K562 (cell line): ENCODE measurements around the gene DTX4. TPM values are rescaled to one million over a fixed set of nuclear protein-coding genes. Genes with fewer than 3 reads are reported as not detected.
A peak's percentile ranks its signal among the peaks of the same experiment; 100 is the strongest.

Experiments used
- DMBX1 ChIP-seq: fragments of 250-450 bp; sonication (Bioruptor Pico); IDR thresholded peaks from 2 replicates; pipeline ENCODE4 v1.8.0; 2022; ENCODE audit warnings: inconsistent platforms, mild to moderate bottlenecking, moderate library complexity, borderline replicate concordance
- ELF1 ChIP-seq: fragments of 200-800 bp; sonication (Bioruptor generic); IDR thresholded peaks from 2 replicates; pipeline ENCODE4 v1.6.1; 2016; ENCODE audit warnings: missing genetic modification characterization, missing compliant biosample characterization
- FOXA3 ChIP-seq, 2 experiments: fragments of 450-650 bp in 1 of 2; sonication (generic) in 1 of 2; formaldehyde crosslinking; IDR thresholded peaks in 1 of 2; conservative IDR thresholded peaks in 1 of 2; 2 replicates each; pipeline versions ENCODE4 v1.4.0 to v1.8.0; 2020 to 2022; ENCODE audit warnings: mild to moderate bottlenecking in 2 of 2, missing genetic modification reagents in 1 of 2
- FOXP1 ChIP-seq: sonication (generic); formaldehyde crosslinking; IDR thresholded peaks from 2 replicates; pipeline ENCODE4 v1.8.0; 2022; ENCODE audit warnings: mild to moderate bottlenecking, missing genetic modification reagents
- GTF2F1 ChIP-seq: IDR thresholded peaks from 2 replicates; pipeline ENCODE4 v1.6.1; 2011; ENCODE audit warnings: low read depth, low read length, improper control_type of control experiment
- HNRNPL ChIP-seq: fragments of 200-400 bp; formaldehyde crosslinking; IDR thresholded peaks from 2 replicates; pipeline ENCODE4 v1.6.1; 2017; ENCODE audit warnings: low read depth, mild to moderate bottlenecking, low read length
- MTA2 ChIP-seq: fragments of 450-650 bp; IDR thresholded peaks from 2 replicates; pipeline ENCODE4 v1.6.1; 2016; ENCODE audit warnings: low read depth
- MYBL2 ChIP-seq, 2 experiments: fragments of 450-650 bp in 1 of 2; sonication (generic) in 1 of 2; formaldehyde crosslinking in 1 of 2; IDR thresholded peaks; 2 replicates each; pipeline versions ENCODE4 v1.6.1 to v1.8.1; 2017 to 2022; ENCODE audit warnings: borderline replicate concordance in 1 of 2, inconsistent platforms in 1 of 2, low read depth in 1 of 2, mild to moderate bottlenecking in 1 of 2, missing genetic modification reagents in 1 of 2, moderate library complexity in 1 of 2
- NR4A1 ChIP-seq, 2 experiments: fragments of 250-450 bp in 1 of 2; fragments of 450-650 bp in 1 of 2; sonication (Bioruptor Pico) in 1 of 2; IDR thresholded peaks; 2 replicates each; pipeline versions ENCODE4 v1.4.0 to v1.6.1; 2016 to 2020; ENCODE audit warnings: mild to moderate bottlenecking in 2 of 2, missing compliant biosample characterization in 1 of 2, missing genetic modification characterization in 1 of 2, moderate library complexity in 1 of 2
- SMAD4 ChIP-seq: fragments of 250-450 bp; sonication (Bioruptor Pico); conservative IDR thresholded peaks from 2 replicates; pipeline ENCODE4 v1.8.0; 2021; ENCODE audit warnings: inconsistent platforms, mild to moderate bottlenecking, moderate library complexity
- SREBF2 ChIP-seq: sonication (generic); formaldehyde crosslinking; IDR thresholded peaks from 2 replicates; pipeline ENCODE4 v1.4.0; 2020; ENCODE audit warnings: mild to moderate bottlenecking, missing genetic modification reagents
- TEAD1 ChIP-seq, 2 experiments: fragments of 450-650 bp in 1 of 2; sonication (generic) in 1 of 2; formaldehyde crosslinking; IDR thresholded peaks; 2 replicates each; pipeline versions ENCODE4 v1.4.0 to v1.8.0; 2020 to 2022; ENCODE audit warnings: mild to moderate bottlenecking in 2 of 2, missing genetic modification reagents in 1 of 2
- ZBTB1 ChIP-seq: sonication (generic); formaldehyde crosslinking; IDR thresholded peaks from 2 replicates; pipeline ENCODE4 v1.8.1; 2023; ENCODE audit warnings: missing genetic modification reagents, low read depth, mild to moderate bottlenecking, borderline replicate concordance
- ZC3H11A ChIP-seq: IDR thresholded peaks from 2 replicates; pipeline ENCODE4 v1.6.1; 2012; ENCODE audit warnings: low read depth, low read length, improper control_type of control experiment
- ZNF165 ChIP-seq: fragments of 250-450 bp; sonication (Bioruptor Pico); IDR thresholded peaks from 2 replicates; pipeline ENCODE4 v1.4.0; 2020; ENCODE audit warnings: borderline replicate concordance
- ZNF561 ChIP-seq: fragments of 450-650 bp; formaldehyde crosslinking; conservative IDR thresholded peaks from 2 replicates; pipeline ENCODE4 v1.4.0; 2020; ENCODE audit warnings: mild to moderate bottlenecking, moderate library complexity
- ZNF830 ChIP-seq: fragments of 250-450 bp; sonication (Bioruptor Pico); IDR thresholded peaks from 2 replicates; pipeline ENCODE4 v1.5.0; 2021; ENCODE audit warnings: mild to moderate bottlenecking
- polyA plus RNA-seq, 8 experiments: library from polyadenylated mRNA; depleted of rRNA in 4 of 8; stranded (reverse) in 5 of 8; unstranded in 3 of 8; fragments of >200 nt; fragmentation: Nextera tagmentation in 2 of 8; fragmentation: Illumina TruSeq in 1 of 8; extraction: Ambion mirVana in 2 of 8; extraction: Trizol in 1 of 8; gene quantifications; 2 replicates each; pipeline versions ENCODE4 v1.2.1 to v1.2.3, GENCODE V29; 2011 to 2014; ENCODE audit warnings: inconsistent platforms in 1 of 8, missing spikeins in 1 of 8
- total RNA-seq, 7 experiments: library from RNA; depleted of rRNA in 6 of 7; stranded (reverse); fragments of >200 nt in 6 of 7; fragmentation: Illumina TruSeq in 2 of 7; extraction: Trizol in 2 of 7; gene quantifications; 2 replicates each; pipeline versions ENCODE4 v1.2.1 to v1.2.3, GENCODE V29; 2011 to 2021; ENCODE audit warnings: low replicate concordance in 1 of 7
- TF ChIP-seq, protein P1 (sequence below), 2 experiments: fragments of 450-650 bp in 1 of 2; sonication (generic) in 1 of 2; formaldehyde crosslinking; conservative IDR thresholded peaks; 2 replicates each; pipeline versions ENCODE4 v1.4.0 to v1.8.1; 2020 to 2022; ENCODE audit warnings: mild to moderate bottlenecking in 1 of 2, missing genetic modification reagents in 1 of 2
- TF ChIP-seq, protein P2 (sequence below): IDR thresholded peaks from 3 replicates; pipeline ENCODE4 v1.6.1; 2011; ENCODE audit warnings: borderline replicate concordance, mild to moderate bottlenecking, moderate library complexity; ENCODE audit not compliant: insufficient read length; ENCODE audit errors: extremely low read depth
- TF ChIP-seq, protein P3 (sequence below): fragments of 450-650 bp; formaldehyde crosslinking; IDR thresholded peaks from 2 replicates; pipeline ENCODE4 v1.4.0; 2020; ENCODE audit warnings: mild to moderate bottlenecking

Gene DTX4
- total and polyA plus RNA-seq, 9 of the 15 experiments (the other 6 are each of a cell fraction or from before 2014, with no cell fraction given): 0.03 to 0.47 (median 0.04) TPM; not detected in 4

DNA sequence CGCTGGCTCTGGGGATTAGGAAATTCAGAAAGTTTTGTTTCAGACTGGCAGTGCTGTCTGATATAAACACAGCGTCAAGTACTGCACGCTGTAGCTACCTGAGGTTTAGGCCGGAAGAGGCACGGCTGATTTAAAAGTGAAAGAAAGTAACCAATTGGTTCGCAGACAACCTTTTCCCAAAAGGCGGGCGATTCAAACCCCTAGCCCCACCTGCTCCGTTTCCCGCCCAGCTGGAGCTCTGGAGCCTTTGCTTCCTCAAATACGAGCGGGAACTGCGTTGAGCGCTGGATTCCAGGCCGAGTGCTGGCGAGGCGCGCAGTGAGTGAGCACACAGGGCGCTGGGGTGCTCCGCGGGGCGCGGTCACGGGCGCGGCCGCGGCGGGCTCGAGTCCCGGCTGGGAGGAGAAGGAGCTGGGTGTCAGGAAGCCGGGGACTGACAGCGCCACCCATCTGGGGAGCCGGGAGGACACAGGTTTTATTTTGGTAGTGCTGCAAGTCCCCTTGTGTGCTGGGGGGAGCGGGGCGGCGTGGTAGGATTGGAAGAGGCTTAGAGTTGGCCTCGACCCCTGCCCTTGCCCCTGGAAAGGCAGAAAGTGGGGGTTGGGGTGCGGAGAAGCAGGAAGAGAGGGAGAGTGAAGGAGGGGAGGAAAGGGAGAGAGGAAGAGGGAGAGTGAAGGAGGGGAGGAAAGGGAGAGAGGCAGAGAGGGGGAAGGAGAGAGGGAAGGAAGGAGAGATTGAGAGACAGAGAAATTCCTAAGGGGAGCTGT is 27.2 kb upstream of the DTX4 start (continued):
- 0 out of 2 replicates have a peak, but pooled peaks have one; percentile 66 for TF ChIP-seq GTF2F1
- peak; percentile 24; the same call in 1 of the 2 replicates for TF ChIP-seq DMBX1 (CRISPR knock-in tag)
- peak in 1 of 2 experiments; percentile 92; a peak in 2 of 4 replicates for TF ChIP-seq FOXA3 (CRISPR knock-in tag; conservative IDR thresholded peaks at IDR 0.05 in 1 of 2, IDR thresholded peaks at IDR 0.05 in 1 of 2)
- no peak for TF ChIP-seq ZC3H11A
- no peak for TF ChIP-seq HNRNPL
- TF ChIP-seq MYBL2 (IDR thresholded peaks at IDR 0.05; ENCODE audit: low read depth): peak; percentile 98
- peak; percentile 95; the same call in 1 of the 2 replicates for TF ChIP-seq MYBL2 (CRISPR knock-in tag; IDR thresholded peaks at IDR 0.05; ENCODE audit: borderline replicate concordance)
- TF ChIP-seq ZNF165: no peak
- peak; percentile 94 for TF ChIP-seq ZBTB1
- TF ChIP-seq TEAD1 (CRISPR knock-in tag; IDR thresholded peaks at IDR 0.05): peak; percentile 5 to 95; a peak in 2 of 4 replicates
- peak; percentile 58; the same call in 1 of the 2 replicates for TF ChIP-seq SREBF2
- peak; percentile 76 for TF ChIP-seq SMAD4 (CRISPR knock-in tag)
- TF ChIP-seq ELF1 (tag): peak; percentile 88
- TF ChIP-seq FOXP1 (CRISPR knock-in tag): peak; percentile 95
- TF ChIP-seq ZNF830 (CRISPR knock-in tag): no peak
- no peak for TF ChIP-seq NR4A1 (CRISPR knock-in tag; IDR thresholded peaks at IDR 0.05)
- TF ChIP-seq NR4A1 (tag; IDR thresholded peaks at IDR 0.05): no peak
- TF ChIP-seq MTA2: no peak
- no peak for TF ChIP-seq ZNF561 (CRISPR knock-in tag)
- TF ChIP-seq, protein P1, sequence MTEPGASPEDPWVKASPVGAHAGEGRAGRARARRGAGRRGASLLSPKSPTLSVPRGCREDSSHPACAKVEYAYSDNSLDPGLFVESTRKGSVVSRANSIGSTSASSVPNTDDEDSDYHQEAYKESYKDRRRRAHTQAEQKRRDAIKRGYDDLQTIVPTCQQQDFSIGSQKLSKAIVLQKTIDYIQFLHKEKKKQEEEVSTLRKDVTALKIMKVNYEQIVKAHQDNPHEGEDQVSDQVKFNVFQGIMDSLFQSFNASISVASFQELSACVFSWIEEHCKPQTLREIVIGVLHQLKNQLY (CRISPR knock-in tag; conservative IDR thresholded peaks at IDR 0.05): peak in 1 of 2 experiments; percentile 97; a peak in 2 of 4 replicates
- TF ChIP-seq, protein P2, sequence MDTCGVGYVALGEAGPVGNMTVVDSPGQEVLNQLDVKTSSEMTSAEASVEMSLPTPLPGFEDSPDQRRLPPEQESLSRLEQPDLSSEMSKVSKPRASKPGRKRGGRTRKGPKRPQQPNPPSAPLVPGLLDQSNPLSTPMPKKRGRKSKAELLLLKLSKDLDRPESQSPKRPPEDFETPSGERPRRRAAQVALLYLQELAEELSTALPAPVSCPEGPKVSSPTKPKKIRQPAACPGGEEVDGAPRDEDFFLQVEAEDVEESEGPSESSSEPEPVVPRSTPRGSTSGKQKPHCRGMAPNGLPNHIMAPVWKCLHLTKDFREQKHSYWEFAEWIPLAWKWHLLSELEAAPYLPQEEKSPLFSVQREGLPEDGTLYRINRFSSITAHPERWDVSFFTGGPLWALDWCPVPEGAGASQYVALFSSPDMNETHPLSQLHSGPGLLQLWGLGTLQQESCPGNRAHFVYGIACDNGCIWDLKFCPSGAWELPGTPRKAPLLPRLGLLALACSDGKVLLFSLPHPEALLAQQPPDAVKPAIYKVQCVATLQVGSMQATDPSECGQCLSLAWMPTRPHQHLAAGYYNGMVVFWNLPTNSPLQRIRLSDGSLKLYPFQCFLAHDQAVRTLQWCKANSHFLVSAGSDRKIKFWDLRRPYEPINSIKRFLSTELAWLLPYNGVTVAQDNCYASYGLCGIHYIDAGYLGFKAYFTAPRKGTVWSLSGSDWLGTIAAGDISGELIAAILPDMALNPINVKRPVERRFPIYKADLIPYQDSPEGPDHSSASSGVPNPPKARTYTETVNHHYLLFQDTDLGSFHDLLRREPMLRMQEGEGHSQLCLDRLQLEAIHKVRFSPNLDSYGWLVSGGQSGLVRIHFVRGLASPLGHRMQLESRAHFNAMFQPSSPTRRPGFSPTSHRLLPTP: no peak
- TF ChIP-seq, protein P3, sequence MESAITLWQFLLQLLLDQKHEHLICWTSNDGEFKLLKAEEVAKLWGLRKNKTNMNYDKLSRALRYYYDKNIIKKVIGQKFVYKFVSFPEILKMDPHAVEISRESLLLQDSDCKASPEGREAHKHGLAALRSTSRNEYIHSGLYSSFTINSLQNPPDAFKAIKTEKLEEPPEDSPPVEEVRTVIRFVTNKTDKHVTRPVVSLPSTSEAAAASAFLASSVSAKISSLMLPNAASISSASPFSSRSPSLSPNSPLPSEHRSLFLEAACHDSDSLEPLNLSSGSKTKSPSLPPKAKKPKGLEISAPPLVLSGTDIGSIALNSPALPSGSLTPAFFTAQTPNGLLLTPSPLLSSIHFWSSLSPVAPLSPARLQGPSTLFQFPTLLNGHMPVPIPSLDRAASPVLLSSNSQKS (CRISPR knock-in tag): no peak
